Trophoblast cell (in vitro differentiated cells and primary cell): ENCODE measurements around the gene CFAP221.
A peak's percentile ranks its signal among the peaks of the same experiment; 100 is the strongest.

Experiments used
- DNase-seq, 2 donors: peaks; one replicate each; pipeline ENCODE4 v3.0.0-alpha.2; 2016
- H2AFZ ChIP-seq: 2 replicates; pipeline ENCODE4 v1.6.1; 2013; ENCODE audit warnings: low read length, moderate library complexity, mild to moderate bottlenecking; ENCODE audit not compliant: insufficient read depth, poor library complexity
- H2AK5ac ChIP-seq: 2 replicates; pipeline ENCODE4 v1.6.1; 2013; ENCODE audit warnings: mild to moderate bottlenecking, low read length
- H2BK120ac ChIP-seq: 2 replicates; pipeline ENCODE4 v1.6.1; 2013; ENCODE audit warnings: low read length, mild to moderate bottlenecking, moderate library complexity; ENCODE audit not compliant: insufficient read depth, poor library complexity
- H2BK12ac ChIP-seq: 2 replicates; pipeline ENCODE4 v1.6.1; 2013; ENCODE audit warnings: mild to moderate bottlenecking, low read length, moderate library complexity
- H2BK5ac ChIP-seq: 2 replicates; pipeline ENCODE4 v1.6.1; 2013; ENCODE audit warnings: low read length, low read depth, moderate library complexity, mild to moderate bottlenecking; ENCODE audit not compliant: poor library complexity
- H3K14ac ChIP-seq: 2 replicates; pipeline ENCODE4 v1.6.1; 2013; ENCODE audit warnings: mild to moderate bottlenecking, low read length
- H3K18ac ChIP-seq: 2 replicates; pipeline ENCODE4 v1.6.1; 2013; ENCODE audit warnings: mild to moderate bottlenecking, low read length
- H3K23ac ChIP-seq: 2 replicates; pipeline ENCODE4 v1.6.1; 2013; ENCODE audit warnings: low read length
- H3K27ac ChIP-seq: 2 replicates; pipeline ENCODE4 v1.5.1; 2013; ENCODE audit warnings: low read depth, mild to moderate bottlenecking, inconsistent platforms, low read length, moderate library complexity
- H3K27me3 ChIP-seq: 2 replicates; pipeline ENCODE4 v1.6.1; 2013; ENCODE audit warnings: inconsistent platforms, mild to moderate bottlenecking, low read length, moderate library complexity; ENCODE audit not compliant: insufficient read depth
- H3K36me3 ChIP-seq, 2 experiments: 1 replicate in 1 of 2; 2 replicates in 1 of 2; pipeline ENCODE4 v1.6.1; 2013; ENCODE audit warnings: low read length in 2 of 2, mild to moderate bottlenecking in 2 of 2, moderate library complexity in 1 of 2; ENCODE audit not compliant: insufficient read depth in 2 of 2, control insufficient read depth in 1 of 2
- H3K4ac ChIP-seq: 2 replicates; pipeline ENCODE4 v1.6.1; 2013; ENCODE audit warnings: low read depth, mild to moderate bottlenecking, low read length, moderate library complexity
- H3K4me1 ChIP-seq, 2 experiments: 1 replicate in 1 of 2; 2 replicates in 1 of 2; pipeline ENCODE4 v1.6.1; 2013; ENCODE audit warnings: low read length in 2 of 2, mild to moderate bottlenecking in 2 of 2, moderate library complexity in 1 of 2; ENCODE audit not compliant: insufficient read depth in 2 of 2, control insufficient read depth in 1 of 2
- H3K4me2 ChIP-seq: 2 replicates; pipeline ENCODE4 v1.6.1; 2013; ENCODE audit warnings: inconsistent platforms, mild to moderate bottlenecking, low read length, moderate library complexity
- H3K4me3 ChIP-seq: 2 replicates; pipeline ENCODE4 v1.5.1; 2013; ENCODE audit warnings: mild to moderate bottlenecking, low read depth, low read length, inconsistent platforms
- H3K79me1 ChIP-seq: one replicate; pipeline ENCODE4 v1.6.1; 2013; ENCODE audit warnings: low read length
- H3K79me2 ChIP-seq: 2 replicates; pipeline ENCODE4 v1.6.1; 2013; ENCODE audit warnings: low read length, mild to moderate bottlenecking; ENCODE audit not compliant: control insufficient read depth, insufficient read depth, poor library complexity
- H3K9ac ChIP-seq: 2 replicates; pipeline ENCODE4 v1.6.1; 2013; ENCODE audit warnings: mild to moderate bottlenecking, low read length
- H3K9me3 ChIP-seq: 2 replicates; pipeline ENCODE4 v1.6.1; 2013; ENCODE audit warnings: low read depth, mild to moderate bottlenecking, control low read depth, inconsistent platforms, low read length; ENCODE audit not compliant: insufficient read depth
- H4K12ac ChIP-seq: 2 replicates; pipeline ENCODE4 v1.6.1; 2013; ENCODE audit warnings: low read depth, mild to moderate bottlenecking, low read length, moderate library complexity
- H4K8ac ChIP-seq: 2 replicates; pipeline ENCODE4 v1.6.1; 2013; ENCODE audit warnings: low read depth, mild to moderate bottlenecking, low read length, moderate library complexity
- H4K91ac ChIP-seq: one replicate; pipeline ENCODE4 v1.6.1; 2013; ENCODE audit warnings: low read depth, mild to moderate bottlenecking, low read length, moderate library complexity
- WGBS: extraction: QIAGEN DNeasy Blood & Tissue Kit; methylation state at CpG from one replicate; pipeline ENCODE4 v1.1.7; 2013; ENCODE audit warnings: missing lambda C conversion rate; ENCODE audit not compliant: insufficient read length, insufficient coverage; ENCODE audit errors: extremely low coverage; 5-methylcytosine and 5-hydroxymethylcytosine counted together

CFAP221 gene

DNA sequence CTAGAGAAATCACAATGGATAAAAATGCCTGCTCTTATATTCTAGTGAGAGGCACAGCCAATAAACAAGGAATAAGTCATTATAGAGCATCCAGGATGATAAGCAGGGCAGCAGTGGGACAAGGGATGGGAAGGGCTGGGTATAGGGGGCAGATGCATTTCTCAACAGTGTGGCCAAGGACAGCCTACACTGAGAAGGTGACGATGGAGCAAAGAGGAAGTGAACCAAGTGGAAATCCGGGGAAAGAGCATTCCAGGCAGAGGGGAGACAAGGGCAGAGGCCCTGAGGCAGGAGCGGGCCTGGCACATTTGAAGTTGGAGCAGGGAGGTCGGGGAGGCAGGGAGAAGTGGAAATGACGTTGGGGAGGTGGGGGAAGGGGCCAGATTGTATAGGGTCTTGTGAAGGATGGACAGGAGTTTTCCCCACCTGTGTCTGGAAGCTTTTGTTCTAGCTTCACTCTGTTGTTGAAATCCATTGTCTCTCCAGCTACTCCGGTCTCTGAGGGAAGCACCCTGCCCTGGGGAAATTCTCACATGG is 152.3 kb downstream of the CFAP221 start:
- H3K79me2 ChIP-seq: no peaks in the 10 kb centered on the region

DNA sequence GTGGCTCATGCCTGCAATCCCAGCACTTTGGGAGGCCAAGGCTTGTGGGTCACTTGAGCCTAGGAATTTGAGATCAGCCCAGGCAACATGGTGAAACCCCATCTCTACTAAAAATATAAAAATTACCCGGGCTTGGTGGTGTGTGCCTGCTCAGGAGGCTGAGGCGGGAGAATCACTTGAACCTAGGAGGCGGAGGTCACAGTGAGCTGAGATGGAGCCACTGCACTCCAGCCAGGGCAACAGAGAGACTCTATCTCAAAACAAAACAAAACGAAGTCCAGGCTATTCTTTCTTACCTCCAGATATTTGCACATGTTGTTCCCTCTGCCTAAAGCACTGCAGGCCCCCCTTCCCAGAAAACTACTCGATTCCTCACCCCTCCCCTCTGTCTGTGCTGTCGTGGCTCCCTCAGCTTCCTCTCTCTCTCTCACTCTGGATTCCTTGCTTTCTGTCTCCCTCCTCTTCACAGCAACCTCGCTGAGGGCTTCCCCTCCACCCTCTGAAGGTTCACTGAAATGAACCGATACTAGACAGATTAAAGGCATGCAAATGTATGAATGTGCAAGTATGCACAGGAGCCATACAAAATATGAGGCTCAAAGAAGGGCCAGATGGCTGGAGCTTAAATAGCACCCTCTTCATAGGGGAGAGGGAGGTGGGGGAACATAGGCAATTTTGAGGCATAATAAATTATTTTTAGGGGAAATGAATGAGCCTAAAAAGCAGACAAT is 153.2 kb downstream of the CFAP221 start:
- no peak overlapping the region for H4K8ac ChIP-seq
- no peak overlapping the region for H3K9ac ChIP-seq
- no peak overlapping the region for H2BK120ac ChIP-seq
- H2BK12ac ChIP-seq: no peak overlapping the region
- H3K27ac ChIP-seq: no peak overlapping the region
- H3K4ac ChIP-seq: no peak overlapping the region
- H3K9me3 ChIP-seq: peaks cover 3% of the 10 kb centered on the region
- no peak overlapping the region for H4K12ac ChIP-seq
- H3K4me1 ChIP-seq: peaks cover 20 to 45% of the 10 kb centered on the region in 2 experiments
- H2AK5ac ChIP-seq: no peak overlapping the region
- H3K14ac ChIP-seq: no peak overlapping the region
- H3K79me1 ChIP-seq: peaks cover 1% of the 10 kb centered on the region
- H3K27me3 ChIP-seq: no peaks in the 10 kb centered on the region
- H3K36me3 ChIP-seq: no peaks in the 10 kb centered on the region
- H3K4me2 ChIP-seq: no peak overlapping the region
- H3K79me2 ChIP-seq: no peaks in the 10 kb centered on the region
- no peak overlapping the region for H3K18ac ChIP-seq
- DNase-seq: no peak
- H2BK5ac ChIP-seq: no peak overlapping the region
- no CpG with 5 or more reads among the region's 8 CpGs for WGBS
- no peak overlapping the region for H3K4me3 ChIP-seq
- H3K23ac ChIP-seq: no peak overlapping the region
- no peak overlapping the region for H2AFZ ChIP-seq
- no peak overlapping the region for H4K91ac ChIP-seq

More for the DNA sequence above, 152.3 kb downstream of the CFAP221 start:
- no peak overlapping the region for H2BK5ac ChIP-seq
- peaks cover 3% of the 10 kb centered on the region for H3K9me3 ChIP-seq
- H3K4me1 ChIP-seq: peaks cover 18 to 42% of the 10 kb centered on the region in 2 experiments
- H3K4me3 ChIP-seq: no peak overlapping the region
- no peak overlapping the region for H3K18ac ChIP-seq
- no peak for DNase-seq
- no peak overlapping the region for H3K23ac ChIP-seq
- no peak overlapping the region for H3K27ac ChIP-seq
- no peaks in the 10 kb centered on the region for H3K36me3 ChIP-seq
- H2BK120ac ChIP-seq: no peak overlapping the region
- no peak overlapping the region for H4K91ac ChIP-seq
- H4K12ac ChIP-seq: no peak overlapping the region
- no peak overlapping the region for H3K4ac ChIP-seq
- no peak overlapping the region for H2AK5ac ChIP-seq
- no peaks in the 10 kb centered on the region for H3K27me3 ChIP-seq
- no peak overlapping the region for H4K8ac ChIP-seq
- peaks cover 1% of the 10 kb centered on the region for H3K79me1 ChIP-seq
- H3K4me2 ChIP-seq: no peak overlapping the region
- H2AFZ ChIP-seq: no peak overlapping the region
- WGBS: no CpG with 5 or more reads among the region's 6 CpGs
- no peak overlapping the region for H2BK12ac ChIP-seq
- H3K14ac ChIP-seq: no peak overlapping the region
- H3K9ac ChIP-seq: no peak overlapping the region

DNA sequence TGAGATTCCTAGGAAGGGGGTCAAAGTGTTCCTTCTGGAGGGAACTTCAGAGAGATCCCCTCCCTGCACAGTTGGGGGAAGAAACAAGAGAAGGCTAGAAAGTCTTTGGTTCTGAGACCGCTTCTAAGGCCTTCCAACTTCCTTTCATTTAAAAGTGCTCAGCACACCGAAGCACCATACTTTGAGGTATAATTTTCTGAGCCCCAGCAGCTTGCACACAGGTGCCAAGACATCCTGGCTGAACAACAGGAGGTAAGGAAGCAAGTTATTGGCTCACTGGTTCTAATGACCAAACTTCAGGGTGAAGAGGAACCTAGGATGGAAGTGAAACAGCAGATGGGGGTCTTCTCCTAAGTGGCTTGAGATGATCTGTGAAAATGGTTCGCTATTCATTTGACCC is 154.0 kb downstream of the CFAP221 start:
- H3K79me2 ChIP-seq: no peaks in the 10 kb centered on the region
- H3K27ac ChIP-seq: no peak overlapping the region
- H2AK5ac ChIP-seq: no peak overlapping the region
- no peaks in the 10 kb centered on the region for H3K36me3 ChIP-seq
- no peak overlapping the region for H3K23ac ChIP-seq
- H3K4me1 ChIP-seq: peaks cover 20 to 42% of the 10 kb centered on the region in 2 experiments
- H2BK12ac ChIP-seq: no peak overlapping the region
- H2BK120ac ChIP-seq: no peak overlapping the region
- H3K14ac ChIP-seq: no peak overlapping the region
- no peak for DNase-seq
- H2AFZ ChIP-seq: no peak overlapping the region
- no CpG with 5 or more reads among the region's 3 CpGs for WGBS
- H3K4me2 ChIP-seq: no peak overlapping the region
- no peak overlapping the region for H3K18ac ChIP-seq
- no peak overlapping the region for H4K91ac ChIP-seq
- no peak overlapping the region for H3K9ac ChIP-seq
- H4K12ac ChIP-seq: no peak overlapping the region
- H3K79me1 ChIP-seq: peaks cover 1% of the 10 kb centered on the region
- H4K8ac ChIP-seq: no peak overlapping the region
- peaks cover 3% of the 10 kb centered on the region for H3K9me3 ChIP-seq
- no peak overlapping the region for H3K4me3 ChIP-seq
- H3K27me3 ChIP-seq: no peaks in the 10 kb centered on the region
- no peak overlapping the region for H3K4ac ChIP-seq
- H2BK5ac ChIP-seq: no peak overlapping the region

GRCh38 chr2:119699016-119699606 is 154.9 kb downstream of the CFAP221 start:
- no peak overlapping the region for H4K91ac ChIP-seq
- H2BK5ac ChIP-seq: no peak overlapping the region
- H3K27me3 ChIP-seq: no peaks in the 10 kb centered on the region
- WGBS: no CpG with 5 or more reads among the region's 15 CpGs
- H3K36me3 ChIP-seq: no peaks in the 10 kb centered on the region
- no peak overlapping the region for H3K23ac ChIP-seq
- H2AK5ac ChIP-seq: no peak overlapping the region
- H3K4me1 ChIP-seq: peaks cover 20 to 38% of the 10 kb centered on the region in 2 experiments
- peaks cover 1% of the 10 kb centered on the region for H3K79me1 ChIP-seq
- no peaks in the 10 kb centered on the region for H3K79me2 ChIP-seq
- no peak overlapping the region for H3K14ac ChIP-seq
- no peak overlapping the region for H3K4ac ChIP-seq
- H2BK120ac ChIP-seq: no peak overlapping the region
- no peak overlapping the region for H4K8ac ChIP-seq
- H3K27ac ChIP-seq: no peak overlapping the region
- H2BK12ac ChIP-seq: no peak overlapping the region
- H3K4me3 ChIP-seq: no peak overlapping the region
- no peak overlapping the region for H3K9ac ChIP-seq
- no peaks in the 10 kb centered on the region for H3K9me3 ChIP-seq
- H3K18ac ChIP-seq: no peak overlapping the region
- no peak overlapping the region for H2AFZ ChIP-seq
- DNase-seq: peak in 1 of 2 donors; percentile 21
- H3K4me2 ChIP-seq: no peak overlapping the region
- H4K12ac ChIP-seq: no peak overlapping the region
